ENCODE results near the gene FAM131C. TPM values are rescaled to one million over a fixed set of nuclear protein-coding genes. Genes with fewer than 3 reads are reported as not detected.
"Not testable (repeated sequence)": the region's sequence is repeated elsewhere in the genome, so short reads cannot be mapped to it uniquely, and the experiment has no call there.

FAM131C gene
- total RNA-seq, 2 donors from 2014 or later = 0.21 TPM; not detected in 1

DNA sequence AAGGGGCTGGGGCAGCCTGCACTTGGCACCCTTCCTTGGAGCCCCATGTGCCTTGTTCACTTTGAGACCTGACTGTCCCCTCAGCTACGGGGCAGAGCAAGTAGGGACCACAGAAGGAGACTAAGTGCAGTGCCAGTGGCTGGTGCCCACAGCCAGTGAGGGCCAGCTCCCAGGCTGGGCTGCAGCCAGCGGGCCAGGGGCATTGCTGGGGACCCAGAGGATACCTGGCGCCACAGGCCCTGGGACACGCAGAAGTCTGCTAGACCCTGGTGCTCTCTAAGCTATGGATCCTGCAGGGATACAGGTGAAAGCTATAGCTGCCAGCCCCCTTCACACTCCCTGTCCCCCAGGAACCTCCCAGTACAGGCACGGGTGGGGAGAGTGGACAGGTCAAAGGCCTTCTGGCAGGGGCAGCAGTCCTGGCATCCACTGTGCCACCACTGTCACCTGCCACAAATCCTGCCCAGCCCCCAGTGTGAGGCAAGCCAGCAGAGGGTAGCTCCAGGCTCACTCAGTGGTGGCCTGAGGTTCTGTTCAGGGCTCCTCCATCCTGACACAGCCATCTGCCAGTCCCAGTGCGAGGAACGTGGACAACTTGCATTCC, 50.3 kb downstream of the FAM131C start:
- DNase-seq = no peak
- Histone ChIP-seq H3K27ac (no peak overlapping the region), H3K9me3 (no peaks in the 10 kb centered on the region)

DNA sequence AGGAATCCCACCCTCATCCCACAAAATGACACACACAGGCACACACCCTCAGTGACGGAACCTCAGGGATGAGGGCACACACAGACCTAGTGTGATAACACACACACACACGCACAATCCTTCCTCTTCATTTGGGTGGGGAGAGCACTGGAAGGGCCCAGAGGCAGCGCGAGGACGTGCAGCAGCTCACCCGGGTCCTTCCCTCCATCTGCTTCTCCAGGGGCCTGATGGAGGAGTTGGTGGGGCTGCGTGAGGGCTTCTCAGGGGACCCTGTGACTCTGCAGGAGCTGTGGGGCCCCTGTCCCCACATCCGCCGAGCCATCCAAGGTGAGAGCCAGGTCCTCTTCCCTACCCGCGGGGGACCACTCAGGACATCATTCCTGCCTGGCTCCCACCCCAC, 51.1 kb downstream of the FAM131C start:
- intact Hi-C loops (cut with DNase I) = no loop called here
- no peak for DNase-seq
- no peaks in the 10 kb centered on the region for H3K36me3 ChIP-seq
- no peak overlapping the region for H3K27ac ChIP-seq
- H3K9ac ChIP-seq (ENCODE audit: low read depth in 2 of 2, low read length in 2 of 2) = no peak overlapping the region
- H3K4me1 ChIP-seq = no peaks in the 10 kb centered on the region
- TF ChIP-seq CTCF (IDR thresholded peaks at IDR 0.05) = no peak
- no peaks in the 10 kb centered on the region for H3K27me3 ChIP-seq
- H3K9me3 ChIP-seq = no peaks in the 10 kb centered on the region
- H3K4me3 ChIP-seq = no peak overlapping the region

More for the DNA sequence above, 50.3 kb downstream of the FAM131C start:
- Histone ChIP-seq H3K4me3 (no peak overlapping the region), H3K27me3 (no peaks in the 10 kb centered on the region), H3K36me3 (no peaks in the 10 kb centered on the region), H3K4me1 (no peaks in the 10 kb centered on the region), H3K9ac (ENCODE audit: low read depth in 2 of 2, low read length in 2 of 2) (no peak overlapping the region)
- TF ChIP-seq CTCF (IDR thresholded peaks at IDR 0.05) = no peak
- intact Hi-C loops (cut with DNase I) = no loop called here

GRCh38 chr1:16021681-16022080, 51.8 kb downstream of the FAM131C start, which contains the start of gene CLCNKA:
TSS of gene CLCNKA (plus strand) at chr1:16022036. CDS start at chr1:16022620, 584 bp downstream.
- Histone ChIP-seq H3K36me3 (no peaks in the 10 kb centered on the region), H3K27ac (no peak within 1 kb of the TSS), H3K4me1 (no peaks in the 10 kb centered on the region), H3K27me3 (no peaks in the 10 kb centered on the region), H3K4me3 (no peak within 1 kb of the TSS), H3K9me3 (no peaks in the 10 kb centered on the region), H3K9ac (ENCODE audit: low read depth in 2 of 2, low read length in 2 of 2) (no peak within 1 kb of the TSS)
- no peak for TF ChIP-seq CTCF (IDR thresholded peaks at IDR 0.05)
- DNase-seq = no peak
- intact Hi-C loops (cut with DNase I) = no loop called here

GRCh38 chr1:16020878-16021277, 52.6 kb downstream of the FAM131C start:
- H3K36me3 ChIP-seq; H3K27ac ChIP-seq; H3K4me1 ChIP-seq; intact Hi-C loops (cut with DNase I); H3K4me3 ChIP-seq; H3K9me3 ChIP-seq; H3K9ac ChIP-seq (ENCODE audit: low read depth in 2 of 2, low read length in 2 of 2); H3K27me3 ChIP-seq; DNase-seq: not testable (repeated sequence)

DNA sequence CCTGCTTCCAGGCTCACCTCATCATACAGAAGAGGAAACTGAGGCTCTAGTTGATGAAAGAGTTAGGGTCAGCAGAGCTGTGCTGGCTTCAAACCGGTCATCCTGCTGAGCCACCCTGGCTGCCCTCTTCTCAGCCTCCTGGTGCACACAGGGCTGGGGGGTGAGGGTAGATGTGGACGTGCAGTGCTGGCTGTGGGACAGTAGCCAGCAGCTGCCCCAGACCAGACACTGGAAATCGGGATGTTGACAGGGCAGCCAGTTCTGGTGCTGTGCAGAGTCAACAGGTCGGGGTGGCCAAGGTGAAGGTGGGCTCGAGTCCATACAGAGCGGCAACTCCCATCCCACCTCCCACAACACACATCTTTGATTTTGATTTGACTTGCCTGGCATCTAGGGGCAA, 53.1 kb downstream of the FAM131C start:
- TF ChIP-seq CTCF (IDR thresholded peaks at IDR 0.05) = no peak
- DNase-seq = no peak
- H3K27ac ChIP-seq = no peak overlapping the region
- no peaks in the 10 kb centered on the region for H3K9me3 ChIP-seq
- no peak overlapping the region for H3K9ac ChIP-seq (ENCODE audit: low read depth in 2 of 2, low read length in 2 of 2)
- no peak overlapping the region for H3K4me3 ChIP-seq
- no peaks in the 10 kb centered on the region for H3K4me1 ChIP-seq
- no peaks in the 10 kb centered on the region for H3K27me3 ChIP-seq
- intact Hi-C loops (cut with DNase I) = no loop called here
- no peaks in the 10 kb centered on the region for H3K36me3 ChIP-seq

DNA sequence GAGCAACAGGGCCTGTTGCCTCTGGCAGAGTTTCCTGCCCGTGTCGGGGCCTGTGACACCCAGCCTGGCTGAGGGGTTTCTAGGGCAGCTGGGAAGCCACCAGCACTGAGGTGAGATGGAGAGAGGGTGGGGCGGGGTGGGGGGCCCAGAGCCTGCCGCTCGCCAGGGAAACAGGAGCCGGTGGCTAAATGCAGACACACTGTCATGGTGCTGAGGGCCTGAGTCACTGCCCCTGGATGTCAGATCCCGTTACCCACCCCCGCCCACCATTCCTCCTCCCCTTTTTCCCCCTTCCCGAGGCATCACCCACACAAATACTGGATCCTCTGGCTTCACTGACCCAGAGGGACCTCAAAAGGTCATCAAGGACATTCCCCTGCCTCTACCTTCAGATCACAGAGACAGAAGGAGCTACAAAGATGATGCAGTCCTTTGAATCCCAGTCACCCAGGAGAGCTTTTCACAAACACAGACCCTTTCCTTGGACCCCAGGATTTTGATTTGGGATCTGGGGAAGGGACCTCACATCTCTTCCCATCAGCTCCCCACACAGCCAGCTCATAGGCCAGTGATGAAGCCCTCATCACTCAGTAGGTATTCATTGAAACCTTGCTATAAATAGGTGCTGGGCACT, 53.7 kb downstream of the FAM131C start:
- H3K4me1 ChIP-seq = no peaks in the 10 kb centered on the region
- no peaks in the 10 kb centered on the region for H3K9me3 ChIP-seq
- H3K27me3 ChIP-seq = no peaks in the 10 kb centered on the region
- intact Hi-C loops (cut with DNase I) = no loop called here
- peak overlapping the region; percentile 12 for H3K27ac ChIP-seq
- no peaks in the 10 kb centered on the region for H3K36me3 ChIP-seq
- no peak overlapping the region for H3K9ac ChIP-seq (ENCODE audit: low read depth in 2 of 2, low read length in 2 of 2)
- H3K4me3 ChIP-seq = no peak overlapping the region
- no peak for TF ChIP-seq CTCF (IDR thresholded peaks at IDR 0.05)
- no peak for DNase-seq
